Measurements from ENCODE around the gene SCFD2.
"Not testable (repeated sequence)": the region's sequence is repeated elsewhere in the genome, so short reads cannot be mapped to it uniquely, and the experiment has no call there.

Gene SCFD2

GRCh38 chr4:53365486-53366300, at the start of gene SCFD2:
Gene SCFD2 (minus strand): TSS chr4:53366061.
- Mint-ChIP-seq H3K9me3 (peaks cover 8% of the 10 kb centered on the region), H3K4me3 (peak within 1 kb of the TSS; percentile 94), H3K36me3 (ENCODE audit: low read depth) (no peaks in the 10 kb centered on the region), H3K27ac (no peak within 1 kb of the TSS), H3K27me3 (ENCODE audit: low read depth, poor library complexity) (peaks cover 42% of the 10 kb centered on the region), H3K4me1 (peaks cover 35% of the 10 kb centered on the region)
- TF ChIP-seq CTCF (IDR thresholded peaks at IDR 0.05): no peak
- peak; percentile 92 for DNase-seq

GRCh38 chr4:53409479-53409878, 43.6 kb upstream of the SCFD2 start:
- DNase-seq; H3K4me1 Mint-ChIP-seq; H3K27me3 Mint-ChIP-seq (ENCODE audit: low read depth, poor library complexity); H3K27ac Mint-ChIP-seq; H3K4me3 Mint-ChIP-seq: not testable (repeated sequence)
- peaks cover 46% of the 10 kb centered on the region for H3K9me3 Mint-ChIP-seq
- peaks cover 68% of the 10 kb centered on the region for H3K36me3 Mint-ChIP-seq (ENCODE audit: low read depth)

- peaks cover 30% of the 10 kb centered on the region for H3K4me1 Mint-ChIP-seq
- DNase-seq: no peak
- no peak for TF ChIP-seq CTCF (IDR thresholded peaks at IDR 0.05)
- H3K4me3 Mint-ChIP-seq: peak overlapping the region; percentile 9
- H3K9me3 Mint-ChIP-seq: no peaks in the 10 kb centered on the region
- H3K36me3 Mint-ChIP-seq (ENCODE audit: low read depth): peaks cover 34% of the 10 kb centered on the region
- H3K27me3 Mint-ChIP-seq (ENCODE audit: low read depth, poor library complexity): peaks cover 7% of the 10 kb centered on the region
- H3K27ac Mint-ChIP-seq: no peak overlapping the region
These were observed 14.4 kb upstream of the SCFD2 start for GRCh38 chr4:53380221-53380620.

GRCh38 chr4:53378171-53378482, 12.3 kb upstream of the SCFD2 start:
- no peak for TF ChIP-seq CTCF (IDR thresholded peaks at IDR 0.05)
- H3K4me1 Mint-ChIP-seq: peaks cover 30% of the 10 kb centered on the region
- no peak for DNase-seq
- H3K9me3 Mint-ChIP-seq: no peaks in the 10 kb centered on the region
- H3K4me3 Mint-ChIP-seq: peak overlapping the region; percentile 97
- H3K27ac Mint-ChIP-seq: peak overlapping the region; percentile 82
- peaks cover 19% of the 10 kb centered on the region for H3K36me3 Mint-ChIP-seq (ENCODE audit: low read depth)
- H3K27me3 Mint-ChIP-seq (ENCODE audit: low read depth, poor library complexity): peaks cover 24% of the 10 kb centered on the region

- Mint-ChIP-seq H3K27ac (peak within 1 kb of the TSS; percentile 97), H3K4me1 (peaks cover 30% of the 10 kb centered on the region), H3K4me3 (peak within 1 kb of the TSS; percentile 97), H3K36me3 (ENCODE audit: low read depth) (peaks cover 15% of the 10 kb centered on the region), H3K27me3 (ENCODE audit: low read depth, poor library complexity) (peaks cover 29% of the 10 kb centered on the region), H3K9me3 (no peaks in the 10 kb centered on the region)
- TF ChIP-seq CTCF (IDR thresholded peaks at IDR 0.05): no peak
- DNase-seq: peak; percentile 96
These were observed 11.7 kb upstream of the SCFD2 start, which contains the start of gene FIP1L1 for GRCh38 chr4:53377319-53378170. Gene FIP1L1 (plus strand): TSS chr4:53377641. CDS start chr4:53377839, 198 bp downstream.

GRCh38 chr4:53376900-53377299, 11.0 kb upstream of the SCFD2 start:
- peak overlapping the region; percentile 97 for H3K4me3 Mint-ChIP-seq
- peaks cover 30% of the 10 kb centered on the region for H3K4me1 Mint-ChIP-seq
- peaks cover 10% of the 10 kb centered on the region for H3K36me3 Mint-ChIP-seq (ENCODE audit: low read depth)
- no peak overlapping the region for H3K27ac Mint-ChIP-seq
- H3K9me3 Mint-ChIP-seq: no peaks in the 10 kb centered on the region
- TF ChIP-seq CTCF (IDR thresholded peaks at IDR 0.05): no peak
- DNase-seq: no peak
- peaks cover 36% of the 10 kb centered on the region for H3K27me3 Mint-ChIP-seq (ENCODE audit: low read depth, poor library complexity)

All from nephron progenitor cell (in vitro differentiated cells).